GM19099 (cell line): Measurements from ENCODE around the gene KRT35.

Source experiments
- POLR2A ChIP-seq: IDR thresholded peaks from 3 replicates; pipeline ENCODE4 v1.6.1; 2011; ENCODE audit warnings: low read depth; ENCODE audit not compliant: insufficient read length; ENCODE audit errors: extremely low read depth

Gene KRT35

GRCh38 chr17:41481036-41481435, at the start of gene KRT35:
KRT35 (minus strand) TSS chr17:41481151; CDS start chr17:41481097, 54 bp downstream.
- no peak for TF ChIP-seq POLR2A

- TF ChIP-seq POLR2A = no peak
These were observed 49.4 kb upstream of the KRT35 start for GRCh38 chr17:41530062-41531048.

DNA sequence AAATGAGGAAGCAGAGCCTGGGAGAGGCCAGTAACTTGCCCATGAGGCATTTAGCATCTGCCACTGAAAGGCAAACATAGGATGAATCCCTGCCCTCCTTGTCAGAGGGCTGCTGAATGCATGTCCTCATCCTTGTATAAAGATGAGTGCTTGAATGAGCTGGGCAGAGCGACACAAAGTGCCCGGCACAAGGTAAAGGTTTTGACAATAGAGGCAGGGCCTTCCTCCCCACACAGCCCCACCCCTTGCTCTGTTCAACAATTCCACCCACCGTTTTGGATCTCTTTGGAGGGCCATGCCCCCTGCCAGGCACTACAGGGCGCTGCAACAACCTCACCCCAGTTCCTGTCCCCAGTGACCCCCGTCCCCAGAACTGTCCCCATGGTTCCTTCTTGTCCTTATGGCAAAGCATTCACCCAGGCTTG, 48.6 kb upstream of the KRT35 start:
- no peak for TF ChIP-seq POLR2A

DNA sequence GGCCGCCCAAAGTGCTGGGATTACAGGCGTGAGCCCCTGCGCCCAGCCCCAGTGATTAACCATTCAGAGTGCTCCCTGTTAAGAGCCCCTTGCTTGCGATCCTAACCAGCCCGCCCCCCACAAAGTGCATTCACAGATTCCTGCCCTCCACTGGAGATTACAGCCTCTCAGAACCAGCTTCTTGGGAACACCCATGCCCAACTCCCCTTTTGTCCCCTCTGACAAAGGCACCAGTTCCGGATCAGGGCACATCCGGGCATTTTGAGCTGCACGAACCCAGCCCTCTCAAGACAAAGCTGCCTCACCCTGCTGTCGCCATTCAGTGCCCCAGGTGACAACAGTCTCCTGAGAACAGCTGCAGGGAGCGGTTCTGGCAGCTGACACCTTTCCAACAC, 48.0 kb upstream of the KRT35 start:
- TF ChIP-seq POLR2A = no peak

DNA sequence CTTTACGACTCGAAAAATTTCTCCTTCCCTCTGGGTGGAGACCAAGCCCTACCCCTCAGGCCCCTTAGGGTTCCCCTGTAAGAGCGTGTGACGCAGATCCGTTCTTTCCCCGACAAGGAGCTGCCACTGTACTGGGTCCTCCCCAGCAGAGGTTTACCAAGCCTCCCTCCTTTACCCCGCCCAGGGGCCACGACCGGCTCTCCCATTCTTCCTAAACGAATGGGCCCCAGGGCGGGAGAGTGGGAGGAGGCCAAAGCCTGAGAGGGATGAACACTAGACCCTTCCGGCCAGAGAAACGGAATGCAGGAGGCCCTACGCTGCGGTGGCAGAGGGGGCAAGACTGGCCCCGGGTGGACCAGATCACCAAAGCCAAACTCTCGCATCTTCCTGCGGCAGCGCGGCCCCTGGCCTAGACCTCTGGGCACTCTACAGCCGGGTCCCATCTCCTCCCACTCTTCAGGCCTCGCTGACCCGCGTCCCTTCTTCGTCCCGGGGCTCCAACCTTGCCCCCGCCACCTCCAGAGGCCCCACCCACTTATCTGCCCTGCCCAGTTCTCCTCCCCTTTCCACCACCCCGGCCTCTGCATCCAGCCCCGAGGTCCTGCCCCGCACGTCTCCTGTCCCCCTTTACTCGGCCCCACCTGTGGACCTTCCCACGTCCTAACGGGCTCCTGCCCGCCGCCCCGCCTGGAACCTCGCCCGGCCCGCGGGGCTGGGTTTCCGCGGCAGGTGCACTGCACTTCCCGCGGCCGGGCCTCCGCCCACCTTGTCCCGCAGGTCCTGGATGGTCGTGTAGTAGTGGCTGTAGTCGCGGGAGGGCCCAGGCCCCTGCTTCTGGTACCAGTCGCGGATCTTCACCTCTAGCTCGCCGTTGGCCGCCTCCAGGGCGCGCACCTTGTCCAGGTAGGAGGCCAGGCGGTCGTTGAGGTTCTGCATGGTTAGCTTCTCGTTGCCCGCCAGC, 46.4 kb upstream of the KRT35 start:
- no peak for TF ChIP-seq POLR2A

- no peak for TF ChIP-seq POLR2A
These were observed 43.3 kb upstream of the KRT35 start for GRCh38 chr17:41524261-41524660.

DNA sequence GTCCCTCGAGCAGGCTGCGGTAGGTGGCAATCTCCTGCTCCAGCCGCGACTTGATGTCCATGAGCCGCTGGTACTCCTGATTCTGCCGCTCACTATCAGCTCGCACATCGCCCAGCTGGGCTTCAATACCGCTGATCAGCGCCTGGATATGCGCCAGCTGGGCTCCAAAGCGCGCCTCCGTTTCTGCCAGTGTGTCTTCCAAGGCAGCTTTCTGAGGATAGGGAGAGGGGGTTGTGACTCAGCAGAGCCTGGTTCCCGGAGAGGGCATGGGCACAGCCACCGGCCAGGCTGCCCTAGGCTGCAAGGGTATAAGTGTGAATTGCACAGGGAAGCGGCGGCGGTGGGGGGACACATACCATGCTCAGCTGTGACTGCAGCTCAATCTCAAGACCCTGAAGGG, 42.8 kb upstream of the KRT35 start:
- TF ChIP-seq POLR2A = no peak

DNA sequence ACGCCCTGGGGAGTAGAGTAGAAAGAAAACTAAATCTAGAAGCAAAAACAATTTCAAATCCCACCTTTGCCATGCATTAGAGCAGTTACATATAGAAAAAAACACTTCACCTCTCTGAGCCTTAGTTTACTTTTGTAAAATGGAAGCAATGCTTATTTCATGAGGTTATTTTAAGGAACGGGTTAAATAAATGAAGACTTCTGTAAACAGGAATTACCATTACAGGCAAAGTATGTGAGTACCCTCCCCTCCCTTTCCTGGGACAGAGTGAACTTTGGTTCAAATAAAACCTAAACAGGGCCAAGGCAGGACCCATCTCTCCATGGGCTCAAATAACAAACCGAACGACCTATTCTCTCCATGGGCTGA, 42.3 kb upstream of the KRT35 start:
- no peak for TF ChIP-seq POLR2A

GRCh38 chr17:41522301-41523224, 41.6 kb upstream of the KRT35 start:
- no peak for TF ChIP-seq POLR2A

- no peak for TF ChIP-seq POLR2A
These were observed 40.8 kb upstream of the KRT35 start for GRCh38 chr17:41521574-41522261.

- no peak for TF ChIP-seq POLR2A
These were observed 40.0 kb upstream of the KRT35 start for GRCh38 chr17:41520821-41521521.

DNA sequence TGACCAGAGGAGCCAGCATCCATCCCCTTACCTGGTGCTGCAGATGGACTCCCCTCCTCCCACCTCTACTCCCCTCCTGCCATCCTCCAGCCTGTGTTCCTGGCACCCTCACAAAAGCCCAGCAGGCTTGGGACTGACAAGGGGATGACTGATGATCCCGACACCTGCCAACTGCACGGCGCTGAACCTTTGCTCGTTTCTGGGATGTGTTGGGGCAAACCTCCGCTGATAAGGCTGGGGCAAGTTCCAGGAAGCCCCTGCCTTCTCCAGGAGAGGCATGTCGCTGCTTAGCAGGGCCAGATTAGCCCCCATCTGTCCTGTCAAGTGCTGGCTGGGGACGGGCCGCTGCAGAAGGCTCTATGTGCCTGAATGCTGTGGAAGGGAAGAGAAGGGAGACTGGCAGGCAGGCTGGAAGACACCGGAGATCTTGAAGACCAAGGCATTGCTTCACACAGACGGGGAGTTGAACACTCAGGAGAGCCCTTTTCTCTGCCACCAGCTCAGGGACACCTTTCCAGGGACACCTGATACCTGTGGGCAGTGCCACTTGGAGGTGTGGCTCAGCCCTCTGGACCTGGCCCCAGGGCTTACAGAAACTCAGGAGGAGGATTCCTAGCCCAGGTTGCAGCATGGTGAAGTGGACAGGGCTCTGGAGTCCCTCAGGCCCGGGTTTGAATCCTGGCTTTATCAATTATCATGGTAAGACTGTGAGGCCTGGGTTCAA, 38.7 kb upstream of the KRT35 start:
- no peak for TF ChIP-seq POLR2A
